SK-N-SH (cell line): ENCODE measurements around the gene NME3. TPM values are rescaled to one million over a fixed set of nuclear protein-coding genes. Genes with fewer than 3 reads are reported as not detected.

Experiments
- polyA plus RNA-seq, 3 experiments: library from polyadenylated mRNA; depleted of rRNA; stranded (reverse); fragments of >200 nt; gene quantifications; 2 replicates each; pipeline ENCODE4 v1.2.3, GENCODE V29; 2012
- small RNA-seq, 7 experiments: library from RNA; depleted of rRNA; stranded (forward); fragments of <200 nt; gene quantifications; one replicate each; pipeline ENCODE3, GENCODE V24; 2012

The NME3 gene
- polyA plus RNA-seq, 1 of the 3 experiments (the other 2 are of a cell fraction): 77.2 TPM

Small RNA genes within 50 kb of the gene (small RNA-seq; reads per million reads assigned to genes)
- 0 to 2.6 (median 1.4) reads per million in 7 experiments for gene MIR3177

Other genes starting within 250 kb of the NME3 start
- 2.1 and 2.3 TPM in 2 replicates for gene TMEM204, start 237.9 kb downstream of the NME3 start, polyA plus RNA-seq (2012; rRNA removed)
- 13.5 and 19.3 TPM in 2 replicates for gene IFT140, start 159.5 kb downstream of the NME3 start, polyA plus RNA-seq (2012; rRNA removed)
- gene CRAMP1, start 159.2 kb downstream of the NME3 start, polyA plus RNA-seq (2012; rRNA removed): 7.6 and 9.5 TPM in 2 replicates
- gene JPT2, start 93.3 kb downstream of the NME3 start, polyA plus RNA-seq (2012; rRNA removed): 36.9 and 67.4 TPM in 2 replicates
- gene MAPK8IP3, start 65.3 kb downstream of the NME3 start, polyA plus RNA-seq (2012; rRNA removed): 53.6 and 57.3 TPM in 2 replicates
- 10.1 and 15.8 TPM in 2 replicates for gene EME2, start 1.3 kb upstream of the NME3 start, polyA plus RNA-seq (2012; rRNA removed)
- gene MRPS34, start 1.6 kb upstream of the NME3 start, polyA plus RNA-seq (2012; rRNA removed): 127 and 156 TPM in 2 replicates
- 40.6 and 41.6 TPM in 2 replicates for gene SPSB3, start 11.0 kb upstream of the NME3 start, polyA plus RNA-seq (2012; rRNA removed)
- gene NUBP2, start 11.4 kb upstream of the NME3 start, polyA plus RNA-seq (2012; rRNA removed): 73.2 and 75.4 TPM in 2 replicates
- gene IGFALS, start 22.2 kb upstream of the NME3 start, polyA plus RNA-seq (2012; rRNA removed): 0.02 and 0.03 TPM in 2 replicates
- 119 and 138 TPM in 2 replicates for gene HAGH, start 55.3 kb upstream of the NME3 start, polyA plus RNA-seq (2012; rRNA removed)
- gene FAHD1, start 55.7 kb upstream of the NME3 start, polyA plus RNA-seq (2012; rRNA removed): 58.2 and 59.0 TPM in 2 replicates
- 0.05 TPM in 1 of 2 replicates, not detected in the other for gene MEIOB, start 100.6 kb upstream of the NME3 start, polyA plus RNA-seq (2012; rRNA removed)
- 0.03 TPM in 1 of 2 replicates, not detected in the other for gene HS3ST6, start 146.9 kb upstream of the NME3 start, polyA plus RNA-seq (2012; rRNA removed)
- 30.1 and 31.4 TPM in 2 replicates for gene MSRB1, start 171.7 kb upstream of the NME3 start, polyA plus RNA-seq (2012; rRNA removed)
- not detected in 2 replicates for gene RPL3L, start 183.1 kb upstream of the NME3 start, polyA plus RNA-seq (2012; rRNA removed)
- gene NDUFB10, start 188.0 kb upstream of the NME3 start, polyA plus RNA-seq (2012; rRNA removed): 251 and 468 TPM in 2 replicates
- gene RPS2, start 193.3 kb upstream of the NME3 start, polyA plus RNA-seq (2012; rRNA removed): 4,622 and 6,384 TPM in 2 replicates
- gene RNF151, start 195.3 kb upstream of the NME3 start, polyA plus RNA-seq (2012; rRNA removed): 0.07 TPM in 1 of 2 replicates, not detected in the other
- 36.7 and 37.1 TPM in 2 replicates for gene TBL3, start 200.5 kb upstream of the NME3 start, polyA plus RNA-seq (2012; rRNA removed)
- 0.19 and 0.21 TPM in 2 replicates for gene NOXO1, start 209.9 kb upstream of the NME3 start, polyA plus RNA-seq (2012; rRNA removed)
- gene GFER, start 212.7 kb upstream of the NME3 start, polyA plus RNA-seq (2012; rRNA removed): 13.3 and 20.4 TPM in 2 replicates
- gene SYNGR3, start 218.4 kb upstream of the NME3 start, polyA plus RNA-seq (2012; rRNA removed): 10.7 and 10.8 TPM in 2 replicates
- gene ZNF598, start 238.3 kb upstream of the NME3 start, polyA plus RNA-seq (2012; rRNA removed): 38.1 and 47.8 TPM in 2 replicates
- 0.62 and 1.1 TPM in 2 replicates for gene NPW, start 248.2 kb upstream of the NME3 start, polyA plus RNA-seq (2012; rRNA removed)